Esophagus mucosa (tissue), 1 donor: Measurements from ENCODE around the gene CCNF. TPM values are rescaled to one million over a fixed set of nuclear protein-coding genes. Genes with fewer than 3 reads are reported as not detected.

ENCODE experiments used
- ATAC-seq: fragments of 200-7000 bp; cut with Tn5 transposase; one replicate; pipeline ENCODE4 v1.9.1; 2020
- total RNA-seq: library from RNA; stranded (reverse); gene quantifications from one replicate; pipeline ENCODE4 v1.2.4, GENCODE V29; 2023
- donor health status: DM: yes; HTN: yes; CAD: no.

CCNF gene
- total RNA-seq, 1 donor from 2014 or later = 11.1 TPM

DNA sequence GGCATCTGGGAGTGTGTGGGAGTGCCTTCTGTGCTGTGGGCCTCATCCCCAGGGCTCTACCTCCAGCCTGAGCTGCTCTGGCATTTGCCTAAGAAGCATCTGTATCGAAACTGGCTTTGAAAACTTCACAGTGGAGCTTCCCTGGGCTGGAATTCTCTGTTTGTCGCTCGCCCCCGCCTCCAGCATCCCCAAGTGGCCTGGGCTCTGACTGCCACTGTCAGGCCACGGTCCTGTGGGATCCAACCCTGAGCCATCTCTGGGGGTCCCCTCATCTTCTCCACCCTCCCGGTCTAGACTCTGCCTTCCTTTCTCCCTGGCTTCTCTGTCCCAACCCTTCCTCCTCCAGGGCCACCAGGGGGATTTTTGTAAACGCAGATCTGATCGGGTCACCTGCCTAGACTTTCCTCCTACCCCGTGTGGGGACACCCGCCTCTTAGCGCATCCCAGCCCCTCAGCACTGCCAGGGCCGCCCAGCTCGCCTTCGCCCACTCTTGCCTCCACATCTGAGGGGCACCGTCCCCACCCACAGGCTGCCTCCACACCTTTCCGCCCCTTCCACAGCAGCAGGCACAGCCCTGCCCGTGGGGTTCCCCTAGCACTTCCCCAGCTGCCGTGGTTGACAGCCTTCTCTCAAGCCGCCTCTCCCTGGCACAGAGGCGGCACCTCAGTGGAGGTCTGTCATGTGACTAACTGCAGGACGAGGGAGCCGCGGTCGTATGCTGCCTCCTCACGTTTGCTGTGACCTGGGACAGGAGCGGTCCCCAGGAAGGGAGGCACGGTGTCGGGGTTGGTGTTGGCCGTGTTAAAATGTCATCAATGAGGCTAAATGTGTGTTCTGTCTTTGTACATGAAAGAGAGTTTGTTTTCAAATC lies 57.6 kb downstream of the CCNF start:
- ATAC-seq = peak; percentile 75

DNA sequence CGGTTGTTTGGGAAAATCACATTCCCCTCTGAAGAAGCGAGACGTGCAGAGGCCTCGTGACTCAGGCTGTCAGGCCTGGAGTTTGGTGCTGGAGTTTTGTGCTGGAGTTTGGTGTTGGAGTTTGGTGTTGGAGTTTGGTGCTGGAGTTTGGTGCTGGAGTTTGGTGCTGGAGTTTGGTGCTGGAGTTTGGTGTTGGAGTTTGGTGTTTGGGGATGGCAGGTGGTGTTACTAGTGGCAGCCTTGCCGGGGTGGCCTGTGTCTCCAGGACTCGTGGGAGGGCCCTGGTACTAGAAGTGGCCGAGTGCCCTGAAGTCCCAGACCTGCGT lies 58.2 kb downstream of the CCNF start:
- ATAC-seq = no peak

DNA sequence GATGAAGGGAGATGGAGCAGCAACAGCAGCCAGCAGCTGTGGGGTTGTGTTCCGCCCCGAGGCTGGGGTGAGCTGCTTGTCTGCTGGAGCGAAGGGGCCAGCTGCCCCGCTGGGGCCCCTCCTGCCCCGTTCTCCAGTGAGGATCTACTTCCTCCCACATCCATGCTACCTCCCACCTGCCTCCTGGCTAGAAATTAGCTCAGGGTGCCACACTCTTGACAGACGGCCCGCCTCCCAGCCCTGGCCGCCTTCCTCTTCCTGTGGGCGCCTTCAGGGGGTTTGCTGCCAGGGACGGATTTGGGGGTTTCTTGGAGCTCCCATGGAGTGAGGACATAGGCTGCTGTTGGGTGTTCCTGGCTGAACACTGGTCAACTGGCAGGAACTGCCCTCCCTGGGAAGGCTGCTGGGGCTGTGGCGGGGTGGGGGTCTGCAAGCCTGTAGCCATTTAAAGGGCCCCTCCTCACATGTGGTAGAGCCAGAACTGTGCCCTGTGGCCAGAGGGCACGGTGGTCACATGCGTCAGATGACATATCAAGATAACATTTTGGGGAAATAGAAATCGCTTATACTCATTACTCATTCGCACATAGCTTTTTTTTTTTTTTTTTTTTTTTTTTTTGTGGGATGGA lies 58.8 kb downstream of the CCNF start:
- no peak for ATAC-seq

DNA sequence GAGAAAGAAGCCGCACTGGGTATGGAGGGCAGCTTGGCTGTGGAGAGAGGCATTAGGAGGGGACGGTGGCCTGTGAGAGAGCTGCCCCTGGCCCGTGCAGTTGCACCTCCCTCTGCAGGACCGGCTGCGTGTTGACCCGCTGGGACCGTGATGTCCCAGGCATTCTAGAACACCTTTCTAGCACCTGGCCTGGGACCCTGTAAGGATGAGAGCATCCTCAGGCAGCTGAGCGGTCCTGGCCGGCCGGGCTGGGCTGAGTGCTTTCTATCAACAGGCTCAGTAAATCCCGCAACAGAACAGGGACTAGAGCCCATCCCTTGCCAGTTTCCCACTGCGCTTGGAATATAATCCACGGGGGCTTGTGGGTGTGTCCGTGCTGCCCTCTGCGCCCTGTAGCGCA lies 60.3 kb downstream of the CCNF start:
- ATAC-seq = no peak

DNA sequence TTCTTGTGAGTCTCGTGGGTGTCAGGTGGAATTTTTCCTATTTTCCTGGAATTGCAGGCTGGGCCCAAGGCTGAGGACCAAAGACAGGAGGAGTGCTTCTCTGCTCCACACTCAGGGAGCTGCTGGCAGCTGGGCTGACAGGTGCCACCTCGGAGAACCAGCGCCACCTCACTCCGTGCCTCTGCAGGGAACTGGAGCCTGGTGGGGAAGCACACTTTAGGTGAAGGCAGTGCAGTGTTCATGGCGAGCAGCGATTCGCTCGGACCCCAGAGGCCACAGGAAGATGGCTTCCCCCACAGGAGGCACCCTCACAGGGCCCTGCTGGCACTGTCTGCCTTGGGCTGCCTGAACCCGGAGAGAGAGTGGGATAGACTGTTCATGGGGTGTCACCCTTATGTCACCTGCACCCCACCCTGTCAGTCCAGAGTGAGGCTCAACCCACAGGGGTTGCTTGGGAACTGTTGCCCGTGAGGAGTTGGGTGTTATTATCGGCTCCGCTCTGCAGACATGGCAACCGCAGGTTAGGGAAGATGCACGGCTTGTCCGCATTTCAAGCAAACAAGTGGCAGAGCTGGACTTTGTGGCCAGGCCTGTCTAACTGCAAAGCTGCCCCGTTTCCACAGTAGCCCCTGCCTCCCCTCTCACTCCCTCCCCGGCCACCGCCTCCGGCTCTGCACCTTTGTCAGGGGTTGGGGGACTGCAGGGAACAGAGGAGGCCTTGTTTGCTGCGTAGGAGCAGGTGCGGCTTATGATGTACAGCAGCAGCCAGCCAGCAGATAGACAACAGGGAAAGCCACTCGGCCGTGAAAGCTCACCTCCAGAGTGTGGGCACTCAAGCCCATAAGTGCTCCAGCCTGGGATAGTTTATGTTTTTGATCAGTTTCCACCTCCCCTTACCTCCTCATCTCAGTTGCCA lies 61.2 kb downstream of the CCNF start:
- ATAC-seq = no peak

DNA sequence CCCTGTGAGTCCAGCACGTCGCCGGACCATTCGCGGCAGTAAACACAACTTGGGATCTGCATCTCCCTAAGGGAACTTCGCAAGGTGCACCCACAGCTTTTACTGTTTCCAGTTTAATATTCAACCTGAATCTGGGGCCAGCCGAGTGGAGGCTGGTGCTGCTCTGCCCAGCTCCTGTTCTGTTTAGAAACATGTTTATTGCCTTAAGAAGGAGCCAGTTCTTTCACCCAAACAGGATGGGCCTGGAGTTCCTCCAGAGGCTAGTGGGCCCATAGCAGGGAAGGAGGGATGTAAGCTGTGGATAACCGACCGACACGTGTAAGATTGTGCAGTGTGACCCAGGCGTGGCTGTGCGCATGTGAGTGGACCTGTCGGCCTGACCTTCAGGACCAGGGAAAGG lies 63.0 kb downstream of the CCNF start:
- no peak for ATAC-seq

DNA sequence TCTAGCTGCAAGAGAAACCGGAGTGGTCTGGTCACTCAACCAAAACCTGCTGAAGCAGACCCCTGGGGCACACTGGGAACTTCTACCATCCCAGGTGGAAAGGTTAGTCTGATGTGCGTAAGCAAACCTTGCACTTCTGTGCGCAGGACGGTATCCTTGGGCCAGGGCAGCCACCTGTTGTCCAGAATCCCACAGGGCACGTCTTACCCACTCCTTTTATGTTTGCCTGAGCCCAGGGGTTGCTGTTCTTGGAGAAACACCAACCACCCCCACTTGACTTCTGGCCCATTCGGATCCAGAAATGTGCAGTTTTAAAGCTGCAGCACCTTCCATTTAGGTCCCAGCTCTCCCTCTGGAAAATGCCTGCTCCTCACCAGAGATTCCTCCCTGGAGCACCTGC lies 64.4 kb downstream of the CCNF start:
- no peak for ATAC-seq

DNA sequence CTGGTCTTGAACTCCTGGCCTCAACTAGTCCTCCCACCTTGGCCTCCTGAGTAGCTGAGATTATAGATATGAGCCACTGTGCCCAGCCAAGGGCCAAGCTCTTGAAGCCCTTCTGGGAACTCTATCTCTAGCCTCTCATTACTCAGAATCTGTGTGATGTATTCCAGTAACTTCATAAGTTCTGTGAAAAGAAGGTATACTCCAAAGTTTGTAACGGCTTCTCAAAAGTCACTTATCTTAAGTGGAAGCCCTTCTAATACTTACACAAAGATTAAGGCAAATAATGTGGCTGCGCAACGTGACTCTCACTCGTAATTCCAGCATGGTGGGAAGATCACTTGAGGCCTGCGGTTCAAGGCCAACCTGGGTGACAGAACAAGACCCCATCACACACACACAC lies 65.4 kb downstream of the CCNF start:
- ATAC-seq = no peak

DNA sequence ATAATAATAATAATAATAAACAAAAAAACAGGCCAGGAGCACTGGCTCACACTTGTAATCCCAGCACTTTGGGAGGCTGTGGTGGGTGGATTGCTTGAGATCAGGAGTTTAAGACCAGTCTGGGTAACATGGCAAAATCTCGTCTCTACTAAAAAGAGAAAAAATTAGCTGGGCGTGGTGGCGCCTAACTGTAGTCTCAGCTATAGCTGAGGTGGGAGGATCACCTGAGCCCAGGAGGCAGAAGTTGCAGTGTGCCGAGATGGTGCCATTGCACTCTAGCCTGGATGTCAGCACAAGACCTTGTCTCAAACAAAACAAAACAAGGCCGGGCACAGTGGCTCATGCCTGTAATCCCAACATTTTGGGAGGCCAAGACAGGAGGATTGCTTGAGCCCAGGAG lies 65.8 kb downstream of the CCNF start:
- no peak for ATAC-seq

DNA sequence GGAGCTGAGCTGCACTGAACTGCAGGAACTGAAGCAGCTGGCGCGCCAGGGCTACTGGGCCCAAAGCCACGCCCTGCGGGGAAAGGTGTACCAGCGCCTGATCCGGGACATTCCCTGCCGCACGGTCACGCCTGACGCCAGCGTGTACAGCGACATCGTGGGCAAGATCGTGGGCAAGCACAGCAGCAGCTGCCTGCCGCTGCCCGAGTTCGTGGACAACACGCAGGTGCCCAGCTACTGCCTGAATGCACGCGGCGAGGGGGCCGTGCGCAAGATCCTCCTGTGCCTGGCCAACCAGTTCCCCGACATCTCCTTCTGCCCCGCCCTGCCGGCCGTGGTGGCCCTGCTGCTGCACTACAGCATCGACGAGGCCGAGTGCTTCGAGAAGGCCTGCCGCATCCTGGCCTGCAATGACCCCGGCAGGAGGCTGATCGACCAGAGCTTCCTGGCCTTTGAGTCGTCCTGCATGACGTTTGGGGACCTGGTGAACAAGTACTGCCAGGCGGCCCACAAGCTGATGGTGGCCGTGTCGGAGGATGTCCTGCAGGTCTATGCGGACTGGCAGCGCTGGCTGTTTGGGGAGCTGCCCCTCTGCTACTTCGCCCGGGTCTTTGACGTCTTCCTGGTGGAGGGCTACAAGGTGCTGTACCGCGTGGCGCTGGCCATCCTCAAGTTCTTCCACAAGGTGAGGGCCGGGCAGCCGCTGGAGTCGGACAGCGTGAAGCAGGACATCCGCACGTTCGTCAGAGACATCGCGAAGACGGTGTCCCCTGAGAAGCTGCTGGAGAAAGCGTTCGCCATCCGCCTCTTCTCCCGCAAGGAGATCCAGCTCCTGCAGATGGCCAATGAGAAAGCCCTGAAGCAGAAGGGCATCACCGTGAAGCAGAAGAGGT lies 67.2 kb downstream of the CCNF start:
- ATAC-seq = peak; percentile 15

DNA sequence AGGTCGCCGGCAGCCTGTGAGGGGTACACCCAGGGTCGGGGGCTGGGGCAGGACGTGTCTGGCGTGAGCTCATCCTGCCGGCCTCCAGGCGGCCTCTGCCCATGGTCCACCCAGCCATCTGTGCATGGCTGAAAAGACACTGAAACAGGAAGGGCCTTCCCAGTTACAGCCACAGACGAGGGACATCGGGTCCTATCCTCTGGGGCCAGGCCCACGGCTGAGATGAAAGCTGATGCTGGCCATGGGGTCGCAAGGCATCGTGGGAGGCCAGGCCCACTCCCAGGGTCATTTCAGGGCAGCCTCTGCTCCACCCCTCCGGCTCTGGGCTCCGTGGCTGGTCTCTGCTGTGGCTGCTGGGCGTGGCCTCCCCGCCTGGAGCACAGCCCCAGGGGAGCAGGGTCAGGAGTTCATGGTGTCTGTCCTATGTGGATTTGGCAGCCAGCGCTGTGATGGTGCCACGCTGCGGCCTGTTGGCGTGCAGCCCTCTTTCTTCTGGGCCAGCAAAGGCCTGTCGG lies 67.9 kb downstream of the CCNF start:
- no peak for ATAC-seq

DNA sequence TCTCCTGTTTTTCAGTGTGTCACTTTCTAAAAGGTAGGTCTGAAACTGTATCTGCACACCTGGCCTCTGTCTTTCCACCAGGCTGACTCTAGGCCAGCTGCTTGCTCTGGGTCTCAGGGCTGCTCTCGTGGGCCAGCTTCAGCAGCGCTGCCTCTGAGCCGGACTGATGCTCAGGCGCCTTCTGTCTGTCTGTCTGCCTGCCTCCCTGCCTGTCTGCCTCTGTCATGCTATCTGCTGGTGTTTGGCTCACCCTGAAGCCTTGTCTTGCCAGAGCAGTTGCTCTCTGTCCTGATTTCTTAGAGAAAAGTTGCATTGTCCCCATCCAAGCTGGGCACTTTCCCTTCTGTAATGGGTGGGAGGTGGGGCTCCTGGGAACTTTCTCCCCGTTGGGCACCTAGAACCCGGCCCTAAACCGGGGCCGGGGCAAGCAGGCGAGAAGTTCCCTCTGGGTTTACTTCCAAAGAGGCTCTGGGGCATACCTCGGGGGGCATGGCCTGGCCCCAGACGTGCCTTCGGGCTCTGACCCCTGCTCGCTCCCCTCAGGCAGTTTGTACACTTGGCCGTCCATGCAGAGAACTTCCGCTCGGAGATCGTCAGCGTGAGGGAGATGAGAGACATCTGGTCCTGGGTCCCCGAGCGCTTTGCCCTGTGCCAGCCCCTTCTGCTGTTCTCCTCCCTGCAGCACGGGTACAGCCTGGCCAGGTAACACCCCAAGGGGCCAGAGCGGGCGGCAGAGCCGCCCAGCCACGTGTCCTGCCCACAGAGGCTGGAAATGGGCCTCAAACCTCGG lies 68.6 kb downstream of the CCNF start:
- no peak for ATAC-seq

DNA sequence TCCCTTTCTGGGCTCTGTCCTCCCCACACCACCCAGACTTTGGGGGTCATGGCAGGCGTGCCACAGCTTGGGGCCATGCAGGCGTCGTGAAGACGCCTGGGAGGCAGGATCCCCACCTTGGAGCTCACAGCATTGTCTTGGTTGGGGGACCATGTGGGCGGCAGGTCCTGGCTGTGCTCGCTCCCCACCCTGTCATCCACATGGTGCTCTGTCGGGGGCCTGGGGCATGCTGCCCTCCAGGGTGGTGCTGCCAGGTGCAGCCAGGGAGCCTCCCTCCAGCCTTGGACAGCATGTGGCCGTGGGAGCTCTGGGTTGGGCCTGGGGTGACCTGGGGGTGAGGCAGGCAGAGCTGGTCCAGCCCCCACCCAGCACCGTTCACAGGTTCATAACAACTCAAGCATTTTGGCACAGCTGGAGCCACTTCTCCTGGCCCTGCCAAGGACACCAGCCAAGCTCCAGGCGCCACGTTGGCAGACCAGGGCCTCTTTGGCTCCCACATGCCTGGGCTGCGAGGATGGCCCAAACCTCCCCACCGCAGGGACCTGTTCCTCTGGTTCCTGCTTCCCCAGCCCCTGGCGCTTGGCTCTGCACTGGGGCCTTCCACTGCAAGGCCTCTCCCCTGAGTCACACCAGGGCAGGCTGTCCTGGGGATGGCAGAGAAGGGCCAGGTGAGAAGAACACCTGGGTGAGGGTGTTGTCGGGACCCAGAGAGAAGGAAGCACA lies 69.4 kb downstream of the CCNF start:
- ATAC-seq = peak; percentile 86

DNA sequence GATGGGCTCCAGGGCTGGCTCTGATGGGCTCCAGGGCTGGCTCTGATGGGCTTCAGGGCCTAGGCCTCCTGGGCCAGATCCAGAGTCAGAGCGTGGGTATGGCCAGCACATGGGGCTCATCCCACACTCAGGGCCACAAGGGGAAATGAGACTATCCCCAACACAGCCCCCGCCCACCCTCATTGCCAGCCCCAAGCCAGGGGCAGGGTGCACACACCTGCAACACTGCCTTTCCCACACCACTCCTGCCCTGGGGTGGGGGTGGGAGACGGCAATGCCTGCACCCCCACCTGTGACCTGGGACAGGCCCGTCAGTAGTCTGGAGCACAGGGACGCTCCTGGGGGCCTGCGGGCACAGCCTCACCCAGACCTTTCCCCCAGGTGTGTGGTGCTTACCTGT lies 70.2 kb downstream of the CCNF start:
- ATAC-seq = no peak

DNA sequence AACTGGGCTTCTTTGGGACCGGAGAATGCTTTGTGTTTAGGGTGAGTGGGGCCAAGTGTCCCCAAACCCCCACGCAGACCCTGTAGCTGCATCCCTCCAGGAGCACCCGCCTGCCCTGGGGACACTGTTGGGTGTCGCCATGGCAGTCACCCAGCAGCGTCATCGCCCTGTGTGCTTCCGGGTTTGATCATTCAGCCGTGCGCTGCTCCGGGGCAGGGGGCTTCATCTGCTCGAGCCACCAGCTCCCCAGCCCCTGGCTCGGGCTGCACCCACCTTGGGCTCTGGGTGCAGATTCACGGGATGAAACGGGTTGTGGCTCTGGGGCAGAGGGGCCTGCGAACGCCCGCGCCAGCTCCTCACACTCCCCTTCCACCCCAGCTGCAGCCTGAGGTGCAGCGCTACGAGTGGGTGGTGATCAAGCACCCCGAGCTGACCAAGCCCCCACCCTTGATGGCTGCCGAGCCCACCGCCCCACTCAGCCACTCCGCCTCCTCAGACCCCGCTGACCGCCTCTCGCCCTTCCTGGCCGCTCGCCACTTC lies 70.7 kb downstream of the CCNF start:
- ATAC-seq = no peak

DNA sequence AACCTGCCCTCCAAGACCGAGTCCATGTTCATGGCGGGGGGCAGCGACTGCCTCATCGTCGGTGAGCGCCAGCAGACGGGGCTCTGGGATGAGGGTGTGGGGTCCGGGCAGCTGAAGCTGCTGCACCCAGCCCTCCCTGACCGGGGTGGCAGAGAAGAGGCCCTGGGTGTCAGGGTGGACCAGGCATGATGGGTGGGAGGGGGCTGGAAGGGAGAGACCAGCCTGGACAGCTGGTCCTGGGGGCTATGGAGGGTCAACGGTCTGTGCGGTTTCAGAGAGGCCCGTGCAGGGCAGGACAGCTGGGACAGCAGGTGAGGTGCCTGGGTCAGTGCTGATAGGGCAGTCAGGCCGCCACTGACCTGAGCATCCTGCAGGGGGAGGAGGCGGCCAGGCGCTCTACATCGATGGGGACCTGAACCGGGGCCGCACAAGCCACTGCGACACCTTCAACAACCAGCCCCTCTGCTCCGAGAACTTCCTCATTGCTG lies 71.2 kb downstream of the CCNF start:
- no peak for ATAC-seq

DNA sequence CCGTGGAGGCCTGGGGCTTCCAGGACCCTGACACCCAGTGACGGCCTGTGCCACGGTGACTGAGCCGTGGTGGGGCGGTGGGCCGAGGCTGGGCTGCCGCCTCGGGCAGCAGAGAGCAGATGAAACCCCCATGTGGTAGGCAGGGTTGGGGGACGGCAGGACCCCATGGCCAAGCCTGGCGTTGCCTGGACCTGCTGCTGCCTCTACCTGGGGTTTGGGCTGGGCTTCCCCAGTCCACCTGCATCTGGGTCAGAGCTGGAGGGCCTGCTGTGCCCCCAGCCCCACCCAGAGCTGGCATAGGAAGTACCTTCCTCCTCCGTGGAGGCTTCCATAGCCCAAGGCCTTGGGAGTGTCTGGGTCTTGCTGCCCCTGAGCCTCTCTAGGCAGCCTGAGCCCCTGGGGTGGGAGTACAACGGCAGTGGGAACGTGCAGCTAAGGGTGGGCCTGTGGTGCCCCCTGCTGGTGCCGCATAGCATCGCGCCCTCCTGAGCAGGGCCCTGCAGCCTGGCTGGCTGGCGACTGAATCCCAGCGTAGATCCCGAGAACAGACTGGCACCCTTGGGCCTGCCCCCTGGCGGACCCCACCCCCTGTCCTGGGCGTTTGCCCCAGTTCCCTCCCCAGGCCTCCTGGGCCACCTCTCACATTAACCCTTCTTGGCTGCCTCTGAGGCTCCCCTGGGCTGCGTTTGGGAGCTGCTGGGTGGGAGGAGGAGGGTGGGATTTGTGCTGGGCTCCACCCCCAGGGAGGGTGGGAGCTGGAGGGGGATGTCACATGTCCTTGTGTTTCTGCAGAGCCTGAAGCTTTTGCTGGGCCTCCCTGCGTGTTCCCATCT lies 71.9 kb downstream of the CCNF start:
- ATAC-seq = peak; percentile 67

DNA sequence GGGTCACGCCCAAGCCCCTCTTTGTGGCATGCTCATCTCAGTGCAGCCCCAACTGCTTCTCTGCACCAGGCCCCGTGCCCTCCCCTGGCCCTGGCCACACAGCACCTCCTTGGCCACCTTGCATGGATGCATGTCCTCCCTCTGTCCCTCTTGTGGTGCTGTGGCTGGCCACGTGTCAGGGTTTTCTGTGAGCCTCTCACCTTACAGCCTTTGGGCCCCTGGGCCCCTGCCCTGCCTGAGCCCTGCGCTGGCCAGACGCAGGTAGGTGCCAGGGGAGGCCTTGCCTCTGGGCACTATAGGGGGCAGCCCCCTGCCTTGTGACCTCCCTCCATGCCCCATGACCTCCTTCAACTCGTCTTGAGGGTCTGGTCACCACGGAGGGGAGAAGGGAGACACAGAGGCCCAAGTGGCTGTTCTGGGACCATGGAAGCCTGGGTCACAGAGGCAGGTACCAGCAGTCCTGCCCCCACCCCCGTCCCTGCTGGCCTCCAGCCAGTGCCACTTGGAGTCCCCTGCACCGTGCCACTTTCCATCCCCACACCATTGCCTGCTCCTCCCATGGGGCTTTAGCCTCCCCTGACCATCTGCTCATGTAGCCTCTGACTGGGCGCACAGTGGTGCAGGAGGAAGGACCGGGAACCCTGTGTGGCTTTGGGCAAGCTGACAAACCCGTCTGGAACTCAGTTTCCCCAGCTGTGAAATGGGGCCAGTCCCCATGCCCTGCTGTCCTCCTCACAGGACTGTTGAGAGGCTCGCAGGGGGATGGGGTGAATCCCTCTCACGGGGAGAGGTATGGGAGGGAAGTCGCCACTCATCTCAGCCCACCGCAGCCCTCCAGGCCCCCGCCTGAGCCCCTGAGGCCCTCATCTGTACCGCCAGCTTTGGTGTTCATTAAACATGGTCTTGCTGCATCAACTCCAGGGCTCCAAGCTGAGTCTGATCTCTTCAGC lies 73.0 kb downstream of the CCNF start:
- ATAC-seq = no peak
